Stimulated activated memory B cell treated with anti-CD40 and anti-IgM and Interleukin-4, amounts not matched to agents 10 μg/mL and 1 μg/mL and 100 μg/mL, for 72 hours (primary cell): ENCODE results near the gene RAD1.

Experiments
- ATAC-seq: fragments of 150-1000 bp; cut with Tn5 transposase; 2 replicates; pipeline ENCODE4 v1.10.0; 2021
- H3K27ac Mint-ChIP-seq: one replicate; pipeline ENCODE4 v1.8.0; 2022; ENCODE audit warnings: mild to moderate bottlenecking, mixed read lengths
- H3K27me3 Mint-ChIP-seq: one replicate; pipeline ENCODE4 v1.8.0; 2022; ENCODE audit warnings: mixed read lengths
- H3K36me3 Mint-ChIP-seq: one replicate; pipeline ENCODE4 v1.8.0; 2022; ENCODE audit warnings: mixed read lengths
- H3K4me1 Mint-ChIP-seq: one replicate; pipeline ENCODE4 v1.8.0; 2022; ENCODE audit warnings: mixed read lengths
- H3K4me3 Mint-ChIP-seq: one replicate; pipeline ENCODE4 v1.8.0; 2022; ENCODE audit warnings: mild to moderate bottlenecking, moderate library complexity, mixed read lengths
- H3K9me3 Mint-ChIP-seq: one replicate; pipeline ENCODE4 v1.8.0; 2022; ENCODE audit warnings: mixed read lengths

RAD1 gene

DNA sequence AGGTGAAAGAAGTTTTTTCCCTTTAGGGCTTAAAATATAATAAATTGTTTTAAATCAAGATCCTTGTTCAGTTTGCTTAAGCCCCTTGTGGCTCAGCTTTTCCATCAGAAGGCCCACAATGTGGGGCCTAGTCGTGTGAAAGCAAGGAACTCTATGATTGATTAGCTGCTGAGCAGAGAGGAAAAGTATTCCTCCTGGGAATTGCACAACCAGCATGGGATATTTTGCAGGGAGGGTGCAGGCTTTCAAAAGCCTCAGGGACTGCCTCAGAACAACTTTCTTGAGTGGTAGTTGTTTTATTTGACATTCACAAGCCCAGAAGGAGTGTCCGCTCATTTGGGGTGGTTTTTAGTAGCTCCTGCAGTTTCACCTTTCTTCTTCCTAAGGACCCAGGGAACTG lies 56.5 kb downstream of the RAD1 start:
- H3K9me3 Mint-ChIP-seq: no peaks in the 10 kb centered on the region
- H3K36me3 Mint-ChIP-seq: no peaks in the 10 kb centered on the region
- H3K4me1 Mint-ChIP-seq: peaks cover 9% of the 10 kb centered on the region
- H3K27ac Mint-ChIP-seq: no peak overlapping the region
- no peaks in the 10 kb centered on the region for H3K27me3 Mint-ChIP-seq
- H3K4me3 Mint-ChIP-seq: no peak overlapping the region
- no peak for ATAC-seq

DNA sequence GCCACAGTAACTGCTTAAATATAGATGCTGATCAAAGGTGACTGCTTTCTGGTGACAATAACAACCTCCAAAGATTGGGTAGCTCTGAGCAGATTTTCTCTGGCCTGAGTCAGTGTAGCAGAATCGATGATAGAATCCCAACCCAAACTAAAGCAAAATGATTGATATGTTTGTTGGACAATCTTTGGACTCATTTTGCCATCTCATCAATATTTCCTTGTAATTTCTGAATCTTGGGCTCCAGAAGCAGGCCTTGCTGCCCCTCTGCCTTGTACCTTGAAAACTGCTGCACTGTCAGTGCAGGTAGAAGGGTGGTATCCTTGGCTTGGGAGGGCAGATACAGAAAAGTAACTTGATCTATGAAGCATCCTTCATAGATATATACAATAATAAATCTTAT lies 57.4 kb downstream of the RAD1 start:
- Mint-ChIP-seq H3K27me3 (no peaks in the 10 kb centered on the region), H3K4me1 (peaks cover 9% of the 10 kb centered on the region)

DNA sequence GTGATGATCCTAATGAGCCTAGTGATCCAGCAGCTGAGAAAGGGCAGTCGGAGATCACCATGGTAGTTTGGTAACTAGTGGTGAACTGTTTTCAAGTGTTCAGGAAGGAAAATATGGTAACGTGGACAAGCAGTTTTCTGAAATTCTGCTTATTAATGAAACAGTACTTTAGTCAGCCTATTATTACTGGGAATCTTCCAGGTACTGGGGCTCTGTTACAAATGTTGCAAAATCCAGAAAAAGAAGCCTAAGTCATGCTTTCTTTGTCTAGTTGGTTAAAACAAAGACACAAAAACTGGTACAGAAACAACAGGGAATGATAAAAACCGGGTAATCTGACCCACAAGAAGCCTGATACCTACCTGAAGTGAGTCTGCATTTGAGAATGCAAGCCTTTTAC lies 58.1 kb downstream of the RAD1 start:
- no peak overlapping the region for H3K27ac Mint-ChIP-seq
- ATAC-seq: no peak
- H3K4me3 Mint-ChIP-seq: no peak overlapping the region
- no peaks in the 10 kb centered on the region for H3K36me3 Mint-ChIP-seq
- H3K9me3 Mint-ChIP-seq: peaks cover 2% of the 10 kb centered on the region
- peaks cover 9% of the 10 kb centered on the region for H3K4me1 Mint-ChIP-seq
- no peaks in the 10 kb centered on the region for H3K27me3 Mint-ChIP-seq

More for the DNA sequence above, 57.4 kb downstream of the RAD1 start:
- Mint-ChIP-seq H3K36me3 (no peaks in the 10 kb centered on the region), H3K9me3 (no peaks in the 10 kb centered on the region), H3K27ac (no peak overlapping the region), H3K4me3 (no peak overlapping the region)
- ATAC-seq: no peak
